Naive B cell (primary cell): ENCODE measurements around the gene YWHAB. TPM values are rescaled to one million over a fixed set of nuclear protein-coding genes. Genes with fewer than 3 reads are reported as not detected.
A peak's percentile ranks its signal among the peaks of the same experiment; 100 is the strongest.

Experiments
- ATAC-seq, 2 donors: fragments of 150-1000 bp; cut with Tn5 transposase; 2 replicates each; pipeline ENCODE4 v1.10.0; 2021; ENCODE audit warnings: low read depth in 2 of 2, mild to moderate bottlenecking in 2 of 2, moderate library complexity in 2 of 2
- DNase-seq: peaks from one replicate; pipeline ENCODE4 v3.0.0; 2022
- H3K27ac Mint-ChIP-seq, 6 donors: one replicate each; pipeline ENCODE4 v1.8.0; 2020 to 2022; ENCODE audit warnings: mild to moderate bottlenecking in 6 of 6, mixed read lengths in 6 of 6, moderate library complexity in 5 of 6, inconsistent platforms in 2 of 6
- H3K27me3 Mint-ChIP-seq, 3 donors: one replicate each; pipeline ENCODE4 v1.8.0; 2021 to 2022; ENCODE audit warnings: mixed read lengths in 3 of 3, mild to moderate bottlenecking in 1 of 3
- H3K36me3 Mint-ChIP-seq, 2 donors: one replicate each; pipeline ENCODE4 v1.8.0; 2020 to 2022; ENCODE audit warnings: mixed read lengths in 2 of 2, inconsistent platforms in 1 of 2, mild to moderate bottlenecking in 1 of 2
- H3K4me1 Mint-ChIP-seq, 3 donors: one replicate each; pipeline ENCODE4 v1.8.0; 2020 to 2022; ENCODE audit warnings: mixed read lengths in 3 of 3, inconsistent platforms in 1 of 3, mild to moderate bottlenecking in 1 of 3, moderate library complexity in 1 of 3
- H3K4me3 Mint-ChIP-seq, 8 donors: one replicate each; pipeline ENCODE4 v1.8.0; 2020 to 2022; ENCODE audit warnings: mild to moderate bottlenecking in 8 of 8, mixed read lengths in 8 of 8, moderate library complexity in 8 of 8, inconsistent platforms in 2 of 8
- H3K9me3 Mint-ChIP-seq, 7 donors: one replicate each; pipeline ENCODE4 v1.8.0; 2020 to 2022; ENCODE audit warnings: mixed read lengths in 7 of 7, mild to moderate bottlenecking in 5 of 7, inconsistent platforms in 2 of 7, moderate library complexity in 1 of 7
- polyA plus RNA-seq, 6 donors: library from polyadenylated mRNA; unstranded; fragments of 300-500 nt; fragmentation: Illumina TruSeq; gene quantifications; one replicate each; pipeline ENCODE4 v1.2.3, GENCODE V29; 2021; ENCODE audit warnings: low read depth in 6 of 6

YWHAB gene
- polyA plus RNA-seq, 6 donors from 2014 or later, result 414 to 531 (median 498) TPM

- ATAC-seq (no peak), DNase-seq (no peak)
- Mint-ChIP-seq H3K27me3 (no peaks in the 10 kb centered on the region), H3K36me3 (peaks cover 34 to 37% of the 10 kb centered on the region in 2 donors), H3K9me3 (no peaks in the 10 kb centered on the region), H3K4me1 (peaks cover 61 to 68% (median 67%) of the 10 kb centered on the region in 3 donors), H3K4me3 (peak overlapping the region in 1 of 8 donors; percentile 67), H3K27ac (peak overlapping the region in 3 of 6 donors; percentile 16 to 80 (median 67))
Observed at GRCh38 chr20:44954211-44954610, 68.7 kb downstream of the YWHAB start.

- H3K27ac Mint-ChIP-seq, result peak overlapping the region; percentile 68 to 95 (median 92)
- peak overlapping the region; percentile 22 to 85 (median 65) for H3K4me3 Mint-ChIP-seq
- H3K9me3 Mint-ChIP-seq, result no peaks in the 10 kb centered on the region
- peaks cover 28 to 33% of the 10 kb centered on the region in 2 donors for H3K36me3 Mint-ChIP-seq
- H3K27me3 Mint-ChIP-seq, result no peaks in the 10 kb centered on the region
- H3K4me1 Mint-ChIP-seq, result peaks cover 68 to 75% (median 74%) of the 10 kb centered on the region in 3 donors
- ATAC-seq (peak; percentile 13 to 16), DNase-seq (no peak)
Observed at GRCh38 chr20:44955270-44955669, 69.8 kb downstream of the YWHAB start.

GRCh38 chr20:44956410-44956809 is 70.9 kb downstream of the YWHAB start:
- H3K36me3 Mint-ChIP-seq, result peaks cover 24 to 26% of the 10 kb centered on the region in 2 donors
- peaks cover 75 to 82% (median 80%) of the 10 kb centered on the region in 3 donors for H3K4me1 Mint-ChIP-seq

More at GRCh38 chr20:44956410-44956809, 70.9 kb downstream of the YWHAB start:
- Mint-ChIP-seq H3K27me3 (no peaks in the 10 kb centered on the region), H3K4me3 (peak overlapping the region in 2 of 8 donors; percentile 22 to 47), H3K27ac (peak overlapping the region in 5 of 6 donors; percentile 29 to 95 (median 81)), H3K9me3 (no peaks in the 10 kb centered on the region)
- ATAC-seq, result no peak
- no peak for DNase-seq

Other genes starting within 250 kb of the YWHAB start
- gene ADA, start 234.0 kb upstream of the YWHAB start, polyA plus RNA-seq, result 1 to 10 TPM; 1.7 to 7.6 (median 4.6) TPM
- not detected for gene CCN5, start 170.3 kb upstream of the YWHAB start, polyA plus RNA-seq
- not detected for gene KCNK15, start 139.8 kb upstream of the YWHAB start, polyA plus RNA-seq
- not detected for gene RIMS4, start 75.2 kb upstream of the YWHAB start, polyA plus RNA-seq
- gene PABPC1L, start 24.4 kb downstream of the YWHAB start, polyA plus RNA-seq, result 1 to 10 TPM in 3 of 6 donors, under 1 TPM in 2, not detected in 1; 0.75 to 5.2 (median 1.3) TPM
- 10 to 100 TPM; 24.8 to 49.1 (median 38.4) TPM for gene TOMM34, start 74.7 kb downstream of the YWHAB start, polyA plus RNA-seq
- gene STK4, start 80.8 kb downstream of the YWHAB start, polyA plus RNA-seq, result 100 to 1,000 TPM; 116 to 199 (median 173) TPM
- gene KCNS1, start 215.4 kb downstream of the YWHAB start, polyA plus RNA-seq, result under 1 TPM in 4 of 6 donors, not detected in 2; 0.06 to 0.26 (median 0.20) TPM
- not detected for gene WFDC5, start 229.5 kb downstream of the YWHAB start, polyA plus RNA-seq
- gene WFDC12, start 238.8 kb downstream of the YWHAB start, polyA plus RNA-seq, result not detected